Activated B cell treated with CpG ODN at 0.5 μM for 24 hours (primary cell): ENCODE results near the gene NUDT16L1. TPM values are rescaled to one million over a fixed set of nuclear protein-coding genes. Genes with fewer than 3 reads are reported as not detected.

Experiments used
- ATAC-seq: fragments of 200-7000 bp; cut with Tn5 transposase; one replicate; pipeline ENCODE4 v1.10.0; 2021; ENCODE audit warnings: low read depth, mild to moderate bottlenecking, moderate library complexity
- CTCF ChIA-PET: fragments of 350-600 bp; sonication (Branson Sonifier 250); formaldehyde crosslinking; loops from one replicate; lab custom pipeline; 2021; ENCODE audit warnings: antibody characterized with exemption; lab: Charles Lee
- POLR2A ChIA-PET: fragments of 350-600 bp; sonication (Branson Sonifier 250); formaldehyde crosslinking; loops from one replicate; lab custom pipeline; 2021; ENCODE audit warnings: antibody characterized with exemption; lab: Charles Lee
- DNase-seq: peaks from one replicate; pipeline ENCODE4 v3.0.0; 2022
- H3K27ac Mint-ChIP-seq: one replicate; pipeline ENCODE4 v1.8.0; 2020; ENCODE audit warnings: mixed read lengths
- H3K27me3 Mint-ChIP-seq: one replicate; pipeline ENCODE4 v1.8.0; 2021; ENCODE audit warnings: mixed read lengths
- H3K36me3 Mint-ChIP-seq: one replicate; pipeline ENCODE4 v1.8.0; 2021; ENCODE audit warnings: low read depth, mixed read lengths
- H3K4me1 Mint-ChIP-seq: one replicate; pipeline ENCODE4 v1.8.0; 2021; ENCODE audit warnings: mixed read lengths
- H3K4me3 Mint-ChIP-seq: one replicate; pipeline ENCODE4 v1.8.0; 2020; ENCODE audit warnings: mild to moderate bottlenecking, mixed read lengths
- H3K9me3 Mint-ChIP-seq: one replicate; pipeline ENCODE4 v1.8.0; 2020; ENCODE audit warnings: mixed read lengths
- intact Hi-C: fragments of 100-400 bp; cut with micrococcal nuclease; formaldehyde crosslinking; loops from one replicate; pipeline ENCODE4 v1.15.1; 2024
- total RNA-seq: library from RNA; stranded (reverse); gene quantifications from 2 replicates; pipeline ENCODE4 v1.2.3, GENCODE V29; 2022
- TF ChIP-seq, protein P1 (sequence below): fragments of 200-600 bp; IDR thresholded peaks from one replicate; pipeline ENCODE4 v1.8.0; 2022; ENCODE audit warnings: antibody characterized with exemption, mild to moderate bottlenecking

Gene NUDT16L1
- total RNA-seq, 1 donor from 2014 or later = 32.9 TPM

DNA sequence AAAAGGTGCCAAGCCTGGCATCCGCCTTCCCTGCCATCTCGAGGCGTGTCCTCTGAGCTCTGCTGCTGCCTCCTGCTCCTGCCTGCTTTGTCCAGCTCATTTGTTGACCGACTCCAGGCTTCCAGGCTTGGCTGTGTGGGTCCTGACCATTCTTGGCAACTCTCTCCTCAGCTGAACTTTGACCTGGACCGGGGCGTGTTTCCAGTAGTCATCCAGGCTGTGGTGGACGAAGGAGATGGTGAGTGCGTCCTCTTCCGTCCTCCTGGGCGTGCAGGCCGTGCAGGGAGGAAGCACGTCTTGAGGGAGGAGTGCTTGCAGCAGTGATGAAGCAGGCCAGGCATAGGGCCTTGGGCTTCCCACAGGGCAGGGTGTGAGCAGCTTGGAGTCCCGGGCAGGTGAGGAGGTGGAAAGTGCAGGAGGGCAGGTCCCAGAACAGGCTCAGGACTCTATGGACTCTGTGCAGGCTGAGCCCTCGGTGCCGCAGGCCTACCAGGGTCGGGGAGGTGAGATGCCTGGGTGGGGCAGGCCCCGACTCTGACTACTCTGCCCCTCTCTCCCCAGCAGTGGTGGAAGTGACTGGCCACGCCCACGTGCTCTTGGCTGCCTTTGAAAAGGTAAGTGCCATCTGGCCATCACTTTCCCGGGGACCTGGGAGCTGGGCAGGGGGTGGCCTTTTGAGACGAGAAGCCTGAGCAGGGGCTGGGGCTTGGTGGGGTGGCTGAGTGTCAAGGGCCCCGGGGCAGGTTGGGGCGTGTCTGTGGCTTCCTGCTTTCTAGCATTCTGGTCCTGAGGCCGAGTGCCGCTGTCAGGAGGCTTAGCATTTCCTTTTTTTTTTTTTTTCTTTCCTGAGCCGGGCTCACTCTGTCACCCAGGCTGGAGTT lies 28.6 kb upstream of the NUDT16L1 start:
- no peak for DNase-seq
- TF ChIP-seq, protein P1, sequence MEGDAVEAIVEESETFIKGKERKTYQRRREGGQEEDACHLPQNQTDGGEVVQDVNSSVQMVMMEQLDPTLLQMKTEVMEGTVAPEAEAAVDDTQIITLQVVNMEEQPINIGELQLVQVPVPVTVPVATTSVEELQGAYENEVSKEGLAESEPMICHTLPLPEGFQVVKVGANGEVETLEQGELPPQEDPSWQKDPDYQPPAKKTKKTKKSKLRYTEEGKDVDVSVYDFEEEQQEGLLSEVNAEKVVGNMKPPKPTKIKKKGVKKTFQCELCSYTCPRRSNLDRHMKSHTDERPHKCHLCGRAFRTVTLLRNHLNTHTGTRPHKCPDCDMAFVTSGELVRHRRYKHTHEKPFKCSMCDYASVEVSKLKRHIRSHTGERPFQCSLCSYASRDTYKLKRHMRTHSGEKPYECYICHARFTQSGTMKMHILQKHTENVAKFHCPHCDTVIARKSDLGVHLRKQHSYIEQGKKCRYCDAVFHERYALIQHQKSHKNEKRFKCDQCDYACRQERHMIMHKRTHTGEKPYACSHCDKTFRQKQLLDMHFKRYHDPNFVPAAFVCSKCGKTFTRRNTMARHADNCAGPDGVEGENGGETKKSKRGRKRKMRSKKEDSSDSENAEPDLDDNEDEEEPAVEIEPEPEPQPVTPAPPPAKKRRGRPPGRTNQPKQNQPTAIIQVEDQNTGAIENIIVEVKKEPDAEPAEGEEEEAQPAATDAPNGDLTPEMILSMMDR = no peak
- Mint-ChIP-seq H3K27me3 (no peaks in the 10 kb centered on the region), H3K9me3 (no peaks in the 10 kb centered on the region), H3K4me1 (peaks cover 24% of the 10 kb centered on the region), H3K27ac (peak overlapping the region; percentile 33), H3K4me3 (peak overlapping the region; percentile 32), H3K36me3 (peaks cover 31% of the 10 kb centered on the region)
- peak; percentile 61 for ATAC-seq
- intact Hi-C loops = no loop called here
- ChIA-PET POLR2A (no interaction called here), CTCF (no interaction called here)

DNA sequence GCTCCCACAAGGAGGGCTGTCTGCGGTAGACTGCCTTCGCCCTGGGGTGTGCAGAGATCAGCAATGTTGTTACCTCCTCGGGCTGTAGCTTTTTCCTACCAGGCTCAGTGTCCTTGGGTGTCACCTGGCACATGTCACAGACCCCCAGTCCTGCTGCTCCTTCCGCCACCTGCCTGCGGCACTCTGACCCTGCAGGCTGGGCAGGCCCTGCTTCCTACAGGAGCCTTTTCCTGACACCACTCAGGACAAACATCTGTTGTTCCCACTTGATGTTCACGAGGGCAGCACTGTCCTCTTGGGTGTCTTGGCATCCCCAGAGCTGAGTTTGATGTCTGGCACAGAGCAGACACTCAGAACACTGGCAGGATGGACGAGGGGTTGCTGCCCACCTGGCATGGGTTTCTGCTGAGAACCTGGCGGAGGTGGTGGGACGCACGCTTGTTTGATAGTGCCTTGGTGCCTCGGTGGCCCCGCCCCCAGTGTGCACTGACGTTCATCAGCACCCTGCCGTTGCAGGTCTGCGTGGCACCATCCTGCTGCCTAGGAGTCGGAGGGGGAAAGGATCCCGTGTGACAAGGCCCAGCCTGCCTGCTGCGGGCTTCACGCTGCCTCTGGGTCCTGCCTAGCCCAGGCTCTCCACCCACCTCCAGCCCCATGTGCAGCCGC lies 26.7 kb upstream of the NUDT16L1 start:
- peaks cover 24% of the 10 kb centered on the region for H3K4me1 Mint-ChIP-seq
- CTCF ChIA-PET = no interaction called here
- no peak overlapping the region for H3K4me3 Mint-ChIP-seq
- H3K9me3 Mint-ChIP-seq = no peaks in the 10 kb centered on the region
- intact Hi-C loops = no loop called here
- ATAC-seq (no peak), DNase-seq (no peak)
- POLR2A ChIA-PET = no interaction called here
- peaks cover 40% of the 10 kb centered on the region for H3K36me3 Mint-ChIP-seq
- TF ChIP-seq, protein P1 = no peak
- no peak overlapping the region for H3K27ac Mint-ChIP-seq
- H3K27me3 Mint-ChIP-seq = no peaks in the 10 kb centered on the region

DNA sequence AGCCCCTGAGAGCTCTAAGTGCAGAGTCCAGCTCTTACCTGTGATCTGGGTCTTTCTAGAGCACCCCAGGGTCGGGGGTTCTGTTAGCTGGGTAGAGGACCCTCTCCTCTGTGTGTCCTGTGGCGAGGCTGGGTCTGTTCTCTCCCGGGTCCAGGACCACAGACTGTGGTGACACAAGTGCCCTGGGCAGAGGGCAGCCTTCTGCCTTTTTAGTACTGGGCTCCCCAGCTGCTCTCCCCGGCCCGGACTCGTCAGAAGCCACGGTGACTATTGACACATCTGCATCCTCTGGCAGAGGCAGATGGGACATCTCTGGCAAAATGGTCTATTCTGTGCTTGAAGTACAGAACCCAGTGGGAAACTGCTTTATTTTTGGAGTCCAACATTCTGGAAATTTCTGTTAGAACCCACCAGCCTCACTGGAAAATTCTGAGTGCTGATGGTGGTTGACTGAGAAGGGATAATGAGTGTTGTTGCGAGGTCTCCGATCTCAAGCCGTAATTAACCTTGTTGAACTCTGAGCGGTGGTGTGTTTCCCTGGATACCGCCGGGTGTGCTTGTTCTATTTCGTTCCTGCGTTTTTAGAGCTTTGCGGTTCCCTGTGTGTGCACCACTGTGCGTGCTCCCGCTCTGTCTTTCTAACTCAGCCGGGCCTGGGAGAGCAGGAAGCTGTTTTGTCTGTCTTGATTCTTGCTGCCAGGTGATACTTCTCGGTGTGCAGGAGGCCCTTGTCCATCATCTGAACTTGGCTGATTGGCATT lies 26.0 kb upstream of the NUDT16L1 start:
- ChIA-PET POLR2A (interaction anchor here (0.7 to 1.0 kb wide), 2 partner anchors 31 to 120 kb away, joined by 3 to 4 read pairs; no protein-coding TSS in a partner anchor), CTCF (no interaction called here)
- Mint-ChIP-seq H3K4me1 (peaks cover 24% of the 10 kb centered on the region), H3K36me3 (peaks cover 44% of the 10 kb centered on the region), H3K9me3 (no peaks in the 10 kb centered on the region), H3K27me3 (no peaks in the 10 kb centered on the region), H3K27ac (no peak overlapping the region), H3K4me3 (no peak overlapping the region)
- no peak for ATAC-seq
- intact Hi-C loops = no loop called here
- TF ChIP-seq, protein P1 = no peak
- no peak for DNase-seq

DNA sequence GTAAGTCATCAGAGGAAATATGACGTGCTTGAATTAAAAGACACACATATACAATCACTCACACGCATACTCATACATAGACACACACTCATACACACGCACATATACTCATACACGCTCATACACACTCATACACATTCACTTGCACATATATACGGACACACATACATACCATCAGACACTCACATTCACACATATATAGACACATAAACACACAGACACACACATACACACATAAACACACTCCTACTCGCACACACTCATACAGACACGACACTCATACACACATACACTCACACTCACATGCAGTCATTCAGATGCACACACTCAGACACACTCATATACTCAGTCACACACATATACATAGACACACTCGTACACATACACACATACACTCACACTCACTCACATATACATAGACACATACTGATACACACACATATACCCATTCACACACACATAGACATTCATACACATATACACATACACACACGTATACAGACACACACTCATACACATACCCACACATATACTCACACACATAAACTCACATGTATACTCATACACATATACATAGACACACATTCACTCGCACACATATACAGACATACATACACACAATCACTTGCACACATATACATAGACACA lies 24.9 kb upstream of the NUDT16L1 start:
- Mint-ChIP-seq H3K4me3 (no peak overlapping the region), H3K4me1 (peaks cover 20% of the 10 kb centered on the region), H3K27me3 (no peaks in the 10 kb centered on the region), H3K9me3 (no peaks in the 10 kb centered on the region), H3K27ac (no peak overlapping the region), H3K36me3 (peaks cover 45% of the 10 kb centered on the region)
- ATAC-seq (no peak), DNase-seq (no peak)
- intact Hi-C loops = no loop called here
- ChIA-PET CTCF (no interaction called here), POLR2A (interaction anchor here (1.0 kb wide), 1 partner anchor 32 kb away, joined by 3 read pairs; no protein-coding TSS in a partner anchor)
- TF ChIP-seq, protein P1 = no peak
